IPS-18c (cell line): ENCODE results near the gene PSG4.
"Not testable (repeated sequence)": the region's sequence is repeated elsewhere in the genome, so short reads cannot be mapped to it uniquely, and the experiment has no call there.

Experiments used
- H3K4me3 ChIP-seq: 2 replicates; pipeline ENCODE4 v1.7.0; 2013; ENCODE audit warnings: low read depth, mild to moderate bottlenecking, low read length, moderate library complexity; ENCODE audit not compliant: insufficient read depth
- H3K9me3 ChIP-seq: one replicate; pipeline ENCODE4 v1.6.1; 2013; ENCODE audit warnings: mild to moderate bottlenecking, low read length, moderate library complexity; ENCODE audit not compliant: control insufficient read depth, insufficient read depth

The PSG4 gene

GRCh38 chr19:43152214-43152613, 53.2 kb downstream of the PSG4 start:
- H3K9me3 ChIP-seq: peaks cover 4% of the 10 kb centered on the region
- H3K4me3 ChIP-seq: no peak overlapping the region

DNA sequence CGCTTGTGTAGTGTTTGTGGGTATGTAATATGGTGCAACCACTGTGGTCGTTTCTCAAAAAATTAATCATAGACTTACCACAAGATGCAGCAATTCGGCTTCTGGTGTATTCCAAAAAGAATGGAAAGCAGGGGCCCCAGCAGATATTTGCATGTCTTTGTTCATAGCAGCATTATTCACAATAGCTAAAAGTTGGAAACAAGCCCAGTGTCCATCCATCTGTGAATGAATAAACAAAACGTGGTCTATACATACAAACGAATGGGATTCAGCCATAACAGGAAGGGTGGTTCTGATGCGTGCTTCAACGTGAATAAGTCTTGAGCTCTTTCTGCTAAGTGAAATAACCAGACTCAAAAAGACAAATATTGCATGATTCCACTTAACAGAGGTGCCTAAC, 55.6 kb downstream of the PSG4 start:
- H3K4me3 ChIP-seq, H3K9me3 ChIP-seq: not testable (repeated sequence)

- H3K4me3 ChIP-seq: no peak overlapping the region
These were observed 57.2 kb downstream of the PSG4 start for GRCh38 chr19:43148233-43148632.

More at GRCh38 chr19:43148233-43148632, 57.2 kb downstream of the PSG4 start:
- peaks cover 2% of the 10 kb centered on the region for H3K9me3 ChIP-seq
